ENCODE results near the gene DENND4A. TPM values are rescaled to one million over a fixed set of nuclear protein-coding genes. Genes with fewer than 3 reads are reported as not detected.

Gene DENND4A
- total RNA-seq, 4 donors from 2014 or later, result 17.7 to 34.3 (median 25.4) TPM

DNA sequence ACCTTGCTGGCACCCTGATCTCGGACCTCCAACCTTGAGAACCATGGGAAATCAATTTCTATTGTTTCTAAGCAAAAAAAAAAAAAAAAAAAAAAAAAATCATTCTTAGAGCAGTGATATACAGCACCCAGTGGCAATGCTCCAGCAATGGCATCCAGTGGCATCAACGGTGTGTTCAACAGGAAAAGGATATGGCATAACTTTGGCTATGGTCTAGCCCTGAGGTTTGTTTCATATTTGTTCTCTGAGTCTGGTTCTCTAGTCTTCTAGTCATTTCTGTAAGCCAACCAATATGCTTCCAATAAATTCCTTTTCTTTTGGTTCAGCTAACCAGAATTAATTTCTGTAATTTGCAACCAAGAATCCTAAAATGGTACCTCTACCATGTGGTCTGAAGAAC is 19.2 kb downstream of the DENND4A start:
- TF ChIP-seq EP300 (IDR thresholded peaks at IDR 0.05) (no peak), POLR2AphosphoS5 (IDR thresholded peaks at IDR 0.05) (no peak), POLR2A (IDR thresholded peaks at IDR 0.05; ENCODE audit: low read depth) (no peak)
- TF ChIP-seq, protein P1, sequence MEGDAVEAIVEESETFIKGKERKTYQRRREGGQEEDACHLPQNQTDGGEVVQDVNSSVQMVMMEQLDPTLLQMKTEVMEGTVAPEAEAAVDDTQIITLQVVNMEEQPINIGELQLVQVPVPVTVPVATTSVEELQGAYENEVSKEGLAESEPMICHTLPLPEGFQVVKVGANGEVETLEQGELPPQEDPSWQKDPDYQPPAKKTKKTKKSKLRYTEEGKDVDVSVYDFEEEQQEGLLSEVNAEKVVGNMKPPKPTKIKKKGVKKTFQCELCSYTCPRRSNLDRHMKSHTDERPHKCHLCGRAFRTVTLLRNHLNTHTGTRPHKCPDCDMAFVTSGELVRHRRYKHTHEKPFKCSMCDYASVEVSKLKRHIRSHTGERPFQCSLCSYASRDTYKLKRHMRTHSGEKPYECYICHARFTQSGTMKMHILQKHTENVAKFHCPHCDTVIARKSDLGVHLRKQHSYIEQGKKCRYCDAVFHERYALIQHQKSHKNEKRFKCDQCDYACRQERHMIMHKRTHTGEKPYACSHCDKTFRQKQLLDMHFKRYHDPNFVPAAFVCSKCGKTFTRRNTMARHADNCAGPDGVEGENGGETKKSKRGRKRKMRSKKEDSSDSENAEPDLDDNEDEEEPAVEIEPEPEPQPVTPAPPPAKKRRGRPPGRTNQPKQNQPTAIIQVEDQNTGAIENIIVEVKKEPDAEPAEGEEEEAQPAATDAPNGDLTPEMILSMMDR (IDR thresholded peaks at IDR 0.05), result no peak
- Histone ChIP-seq H3K4me3 (no peak overlapping the region), H3K4me1 (peaks cover 0 to 18% (median 11%) of the 10 kb centered on the region in 4 donors), H3K27me3 (no peaks in the 10 kb centered on the region), H3K27ac (replicated peaks in 1 of 4) (no peak overlapping the region), H3K36me3 (no peaks in the 10 kb centered on the region), H3K9me3 (no peaks in the 10 kb centered on the region)
- 81% methylated on average over 2 of the region's 2 CpGs for WGBS
- DNase-seq (ENCODE audit: extremely low spot score), result no peak
- intact Hi-C loops (cut with DNase I), result no loop called here

GRCh38 chr15:65771870-65772269 is 20.2 kb downstream of the DENND4A start:
- intact Hi-C loops (cut with DNase I), result no loop called here

DNA sequence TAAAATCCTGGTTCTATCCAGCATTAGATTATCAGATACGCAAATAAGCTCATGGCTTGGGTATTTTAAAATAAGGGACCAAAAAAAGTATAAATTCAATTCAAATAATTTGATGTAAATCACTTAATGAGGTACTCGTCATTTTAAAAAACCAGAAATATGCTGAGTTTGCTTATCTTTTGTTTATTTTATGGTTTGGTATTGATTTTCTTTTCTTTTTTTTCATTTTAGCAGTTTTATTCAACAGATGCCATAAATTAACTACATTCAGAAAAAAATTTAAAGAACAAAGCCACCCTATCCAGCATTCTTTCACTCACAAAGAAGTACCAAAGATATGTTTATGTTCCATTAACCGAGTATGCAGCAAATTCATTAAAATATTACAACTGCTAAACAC is 22.6 kb downstream of the DENND4A start:
- H3K36me3 ChIP-seq, result no peaks in the 10 kb centered on the region
- TF ChIP-seq, protein P1 (IDR thresholded peaks at IDR 0.05), result no peak
- TF ChIP-seq EP300 (IDR thresholded peaks at IDR 0.05) (no peak), POLR2A (IDR thresholded peaks at IDR 0.05; ENCODE audit: low read depth) (no peak), POLR2AphosphoS5 (IDR thresholded peaks at IDR 0.05) (no peak)
- intact Hi-C loops (cut with DNase I), result no loop called here
- H3K27me3 ChIP-seq, result no peaks in the 10 kb centered on the region
- H3K4me3 ChIP-seq, result no peak overlapping the region
- no peaks in the 10 kb centered on the region for H3K9me3 ChIP-seq
- WGBS, result 82% methylated on average over 3 of the region's 3 CpGs
- no peak for DNase-seq (ENCODE audit: extremely low spot score)
- peaks cover 0 to 28% (median 25%) of the 10 kb centered on the region in 4 donors for H3K4me1 ChIP-seq
- no peak overlapping the region for H3K27ac ChIP-seq (replicated peaks in 1 of 4)

More at GRCh38 chr15:65771870-65772269, 20.2 kb downstream of the DENND4A start:
- TF ChIP-seq, protein P1 (IDR thresholded peaks at IDR 0.05), result no peak
- no peak for TF ChIP-seq POLR2AphosphoS5 (IDR thresholded peaks at IDR 0.05)
- TF ChIP-seq EP300 (IDR thresholded peaks at IDR 0.05), result no peak
- TF ChIP-seq POLR2A (IDR thresholded peaks at IDR 0.05; ENCODE audit: low read depth), result no peak
- no peak overlapping the region for H3K27ac ChIP-seq (replicated peaks in 1 of 4)
- peaks cover 0 to 20% (median 17%) of the 10 kb centered on the region in 4 donors for H3K4me1 ChIP-seq
- no peaks in the 10 kb centered on the region for H3K9me3 ChIP-seq
- DNase-seq (ENCODE audit: extremely low spot score), result no peak
- H3K4me3 ChIP-seq, result no peak overlapping the region
- H3K36me3 ChIP-seq, result no peaks in the 10 kb centered on the region
- WGBS, result 91% methylated on average over 9 of the region's 9 CpGs
- H3K27me3 ChIP-seq, result no peaks in the 10 kb centered on the region

- intact Hi-C loops (cut with DNase I), result no loop called here
- TF ChIP-seq POLR2A (IDR thresholded peaks at IDR 0.05; ENCODE audit: low read depth) (no peak), POLR2AphosphoS5 (IDR thresholded peaks at IDR 0.05) (no peak), EP300 (IDR thresholded peaks at IDR 0.05) (no peak)
- TF ChIP-seq, protein P1 (IDR thresholded peaks at IDR 0.05), result no peak
- Histone ChIP-seq H3K27ac (replicated peaks in 1 of 4) (no peak overlapping the region), H3K4me3 (no peak overlapping the region), H3K36me3 (no peaks in the 10 kb centered on the region), H3K4me1 (peaks cover 0 to 31% (median 29%) of the 10 kb centered on the region in 4 donors), H3K9me3 (no peaks in the 10 kb centered on the region), H3K27me3 (no peaks in the 10 kb centered on the region)
- 94% methylated on average over 8 of the region's 8 CpGs for WGBS
- no peak for DNase-seq (ENCODE audit: extremely low spot score)
These were observed 24.2 kb downstream of the DENND4A start for GRCh38 chr15:65767895-65768294.

GRCh38 chr15:65767264-65767595 is 24.9 kb downstream of the DENND4A start:
- H3K4me1 ChIP-seq, result peaks cover 0 to 31% (median 29%) of the 10 kb centered on the region in 4 donors
- intact Hi-C loops (cut with DNase I), result no loop called here
- TF ChIP-seq, protein P1 (IDR thresholded peaks at IDR 0.05), result no peak
- TF ChIP-seq EP300 (IDR thresholded peaks at IDR 0.05) (no peak), POLR2A (IDR thresholded peaks at IDR 0.05; ENCODE audit: low read depth) (no peak), POLR2AphosphoS5 (IDR thresholded peaks at IDR 0.05) (no peak)
- no peak overlapping the region for H3K27ac ChIP-seq (replicated peaks in 1 of 4)
- H3K36me3 ChIP-seq, result no peaks in the 10 kb centered on the region
- no peaks in the 10 kb centered on the region for H3K9me3 ChIP-seq
- H3K27me3 ChIP-seq, result no peaks in the 10 kb centered on the region
- DNase-seq (ENCODE audit: extremely low spot score), result no peak
- H3K4me3 ChIP-seq, result no peak overlapping the region
